ENCODE results near the gene OR2A42.
"Not testable (repeated sequence)": the region's sequence is repeated elsewhere in the genome, so short reads cannot be mapped to it uniquely, and the experiment has no call there.

DNA sequence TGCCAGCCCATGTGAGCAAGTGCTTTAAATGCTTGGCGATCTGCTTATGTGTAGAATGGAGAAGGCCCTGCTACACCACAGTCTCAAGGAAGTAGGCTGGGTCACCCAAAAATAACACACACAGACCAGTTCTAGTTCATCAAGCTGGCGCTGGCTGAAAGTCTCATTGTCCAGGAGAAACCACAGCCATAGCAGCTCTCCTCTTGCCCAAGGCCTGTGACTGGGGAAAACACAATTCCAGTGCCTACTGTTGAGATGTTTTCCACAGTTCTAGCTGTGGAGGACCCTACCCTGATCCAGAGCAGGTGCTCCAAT is 60.3 kb downstream of the OR2A42 start:
- not testable (repeated sequence) for TF ChIP-seq CTCF (conservative IDR thresholded peaks at IDR 0.05); ZFX (IDR thresholded peaks at IDR 0.05)

Measured in C4-2B (cell line).